Motor neuron (in vitro differentiated cells): Measurements from ENCODE around the gene AP3B1. TPM values are rescaled to one million over a fixed set of nuclear protein-coding genes. Genes with fewer than 3 reads are reported as not detected.

Experiments used
- ATAC-seq, 8 experiments: fragments of 200-7000 bp; cut with Tn5 transposase; replicated peaks in 6 of 8; 2 replicates each; pipeline ENCODE4 v1.8.0; 2021; ENCODE audit warnings: mild to moderate bottlenecking in 8 of 8, moderate library complexity in 8 of 8
- H3K27ac ChIP-seq, 2 donors: fragments of 250-450 bp; sonication (Bioruptor Pico); 2 replicates each; pipeline ENCODE4 v1.9.0; 2021; ENCODE audit warnings: antibody characterized with exemption in 2 of 2, mild to moderate bottlenecking in 2 of 2, moderate library complexity in 1 of 2
- H3K4me1 ChIP-seq, 2 donors: fragments of 250-450 bp; sonication (Bioruptor Pico); replicated peaks in 1 of 2; 2 replicates each; pipeline ENCODE4 v1.6.1; 2021; ENCODE audit warnings: antibody characterized with exemption in 2 of 2, mild to moderate bottlenecking in 2 of 2, moderate library complexity in 1 of 2
- H3K4me3 ChIP-seq, 5 donors: fragments of 250-450 bp; sonication (Bioruptor Pico); 2 replicates each; pipeline ENCODE4 v1.9.0; 2021; ENCODE audit warnings: antibody characterized with exemption in 5 of 5, mild to moderate bottlenecking in 5 of 5, moderate library complexity in 4 of 5
- WGBS, 10 experiments: fragments of 450-650 bp; shearing (Covaris generic); methylation state at CpG; one replicate each; pipeline ENCODE4 v1.0.0; 2022; 5-methylcytosine and 5-hydroxymethylcytosine counted together
- in situ Hi-C, 9 experiments: fragments of 400-800 bp; cut with MboI; loops; one replicate each; pipeline ENCODE4 v1.15.0; 2021; ENCODE audit warnings: low sequenced_read_pairs in 9 of 9, low pct_unique_long_range_greater_than_20kb in 2 of 9; ENCODE audit not compliant: unreplicated experiment in 9 of 9
- total RNA-seq, 8 experiments: library from RNA; unstranded; fragments of 300-600 nt; gene quantifications; 2 replicates each; pipeline versions ENCODE4 v1.2.3 to v1.2.4, GENCODE V29; 2022

The AP3B1 gene
- total RNA-seq, 8 experiments from 2014 or later, result 31.7 to 54.7 (median 47.4) TPM

DNA sequence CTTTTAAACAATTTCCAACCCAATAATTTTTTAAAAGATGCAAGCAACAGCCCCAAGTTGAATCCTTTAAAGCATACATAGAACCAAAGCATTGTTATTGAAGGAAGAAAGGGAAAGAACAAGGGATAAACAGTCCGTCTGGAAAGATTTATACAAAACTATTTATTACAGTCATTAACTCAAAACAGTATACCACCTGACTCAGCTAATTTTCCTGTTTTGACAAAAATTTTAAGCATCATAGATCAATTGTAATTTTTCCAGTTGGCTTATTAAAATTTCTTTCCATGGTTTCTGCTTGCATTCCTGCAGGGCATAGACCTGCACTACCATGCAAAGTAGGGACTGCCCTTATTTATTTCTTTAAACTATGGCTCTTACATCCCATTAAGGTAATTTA, 29.9 kb downstream of the AP3B1 start:
- Histone ChIP-seq H3K4me3 (no peak overlapping the region), H3K27ac (no peak overlapping the region), H3K4me1 (no peaks in the 10 kb centered on the region)
- in situ Hi-C loops, result no loop called here
- no peak for ATAC-seq
- WGBS, 10 experiments, result 71 to 100% (median 100%) methylated on average over 1 of the region's 1 CpG; no CpG with 5 or more reads in 1 of the 10 experiments

DNA sequence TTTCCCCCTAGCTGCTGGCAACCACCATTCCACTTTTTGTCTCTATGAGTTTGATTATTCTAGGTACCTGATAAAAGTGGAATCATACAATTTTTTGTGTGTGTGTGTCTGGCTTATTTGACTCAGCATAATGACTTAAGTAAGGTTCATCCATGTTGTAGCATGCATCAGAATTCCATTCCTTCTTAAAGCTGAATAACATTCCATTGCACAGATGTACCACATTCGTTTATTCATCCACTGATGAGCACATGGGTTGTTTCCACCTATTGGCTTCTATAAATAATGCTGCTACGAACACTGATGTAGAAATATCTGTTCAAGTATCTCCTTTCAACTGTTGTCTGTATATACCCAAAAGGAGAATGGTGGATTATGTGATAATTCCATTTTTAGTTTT, 33.7 kb downstream of the AP3B1 start:
- Histone ChIP-seq H3K27ac (no peak overlapping the region), H3K4me1 (no peaks in the 10 kb centered on the region), H3K4me3 (no peak overlapping the region)
- WGBS, 10 experiments, result 60 to 100% (median 95%) methylated on average over 1 to 2 of the region's 2 CpGs; no CpG with 5 or more reads in 1 of the 10 experiments
- no peak for ATAC-seq
- in situ Hi-C loops, result no loop called here

DNA sequence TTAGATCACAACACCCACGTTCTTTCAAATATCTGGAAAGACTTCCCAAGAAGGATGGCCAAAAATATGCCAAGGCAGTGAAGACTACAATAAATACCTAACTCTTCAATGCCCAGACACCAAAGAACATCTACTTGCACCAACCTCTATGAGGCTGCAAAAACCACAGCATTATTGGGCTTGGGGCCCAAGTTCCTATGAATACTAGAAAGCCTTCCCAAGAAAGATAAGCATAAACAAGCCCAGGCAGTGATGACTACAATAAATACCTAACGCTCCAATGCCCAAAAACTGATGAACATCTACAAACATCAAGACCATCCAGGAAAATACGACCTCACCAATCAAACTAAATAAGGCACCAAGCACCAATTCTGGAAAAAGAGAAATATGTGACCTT, 41.3 kb downstream of the AP3B1 start:
- 80 to 100% (median 98%) methylated on average over 1 to 3 of the region's 3 CpGs; no CpG with 5 or more reads in 2 of the 10 experiments for WGBS, 10 experiments
- no peaks in the 10 kb centered on the region for H3K4me1 ChIP-seq
- H3K27ac ChIP-seq, result no peak overlapping the region
- no peak overlapping the region for H3K4me3 ChIP-seq
- no peak for ATAC-seq
- in situ Hi-C loops, result no loop called here

DNA sequence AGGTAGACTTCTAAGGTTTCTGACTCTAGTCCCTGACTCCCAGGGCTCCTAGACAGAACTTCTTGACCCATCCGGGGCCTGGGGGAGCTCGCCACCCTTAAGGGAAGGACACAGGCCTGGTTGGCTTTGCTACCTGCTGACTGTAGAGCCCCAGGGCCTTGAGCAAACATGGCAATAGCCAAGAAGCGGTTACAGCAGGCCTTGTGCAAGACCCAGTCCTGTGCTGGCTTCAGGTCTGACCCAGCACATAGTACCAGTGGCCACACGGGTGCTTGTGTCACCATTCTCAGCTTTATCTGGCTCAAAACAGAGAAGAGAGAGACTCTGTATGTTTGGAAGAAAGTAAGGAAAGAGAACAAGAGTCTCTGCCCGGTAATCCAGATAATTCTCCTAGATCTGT, 41.8 kb downstream of the AP3B1 start:
- WGBS, 10 experiments, result 67 to 100% (median 95%) methylated on average over 2 to 4 of the region's 5 CpGs; no CpG with 5 or more reads in 5 of the 10 experiments
- no peaks in the 10 kb centered on the region for H3K4me1 ChIP-seq
- no peak for ATAC-seq
- in situ Hi-C loops, result no loop called here
- no peak overlapping the region for H3K27ac ChIP-seq
- H3K4me3 ChIP-seq, result no peak overlapping the region

DNA sequence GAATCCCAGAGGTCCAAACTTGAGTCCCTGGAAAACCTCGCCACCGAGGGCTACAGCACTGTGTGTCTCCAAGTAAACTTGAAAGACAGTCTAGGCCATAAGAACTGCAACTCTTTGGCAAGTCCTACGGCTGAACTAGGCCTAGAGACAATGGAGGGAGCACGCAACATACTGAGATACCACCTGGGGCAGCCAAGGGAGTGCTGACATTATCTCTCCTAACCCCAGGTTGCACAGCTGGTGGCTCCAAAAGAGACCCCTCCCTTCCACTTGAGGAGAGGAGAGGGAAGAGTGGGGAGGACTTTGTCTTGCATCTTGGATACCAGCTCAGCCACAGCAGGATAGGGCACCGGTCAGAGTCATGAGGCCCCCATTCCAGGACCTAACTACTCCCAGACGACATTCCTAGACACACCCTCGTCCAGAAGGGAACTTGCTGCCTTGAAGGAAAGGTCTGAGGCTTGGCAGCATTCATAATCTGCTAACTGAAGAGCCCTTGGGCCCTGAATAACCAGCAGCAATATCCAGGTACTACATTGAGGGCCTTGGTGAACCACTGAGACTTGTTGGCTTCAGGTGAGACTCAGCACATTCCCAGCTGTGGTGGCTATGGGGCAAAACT, 42.7 kb downstream of the AP3B1 start:
- Histone ChIP-seq H3K4me1 (no peaks in the 10 kb centered on the region), H3K27ac (no peak overlapping the region), H3K4me3 (no peak overlapping the region)
- ATAC-seq, result no peak
- 80 to 100% (median 97%) methylated on average over 1 to 7 of the region's 7 CpGs; no CpG with 5 or more reads in 6 of the 10 experiments for WGBS, 10 experiments
- in situ Hi-C loops, result no loop called here

DNA sequence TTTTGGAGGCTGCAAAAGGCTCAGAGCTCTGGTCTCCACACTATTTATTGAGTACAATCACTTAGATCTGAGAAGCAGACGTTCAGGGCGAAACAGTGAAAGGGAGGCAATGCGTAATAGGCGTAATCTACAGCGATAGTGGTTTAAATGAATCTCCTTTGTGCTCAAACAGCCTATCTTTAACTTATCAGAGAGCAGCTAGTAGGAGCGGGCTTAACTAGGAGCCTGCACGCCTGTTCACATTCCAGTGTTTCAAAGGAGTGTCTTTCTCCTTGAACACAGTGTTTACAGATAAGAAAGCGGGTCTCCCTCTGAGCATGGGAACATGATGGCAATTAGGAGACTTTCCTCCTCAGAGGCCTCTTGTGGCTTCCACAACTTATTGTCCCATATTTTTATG, 49.4 kb downstream of the AP3B1 start:
- no peak overlapping the region for H3K27ac ChIP-seq
- in situ Hi-C loops, result no loop called here
- no peak overlapping the region for H3K4me3 ChIP-seq
- no peak for ATAC-seq
- 80 to 100% (median 100%) methylated on average over 1 to 8 of the region's 8 CpGs; no CpG with 5 or more reads in 3 of the 10 experiments for WGBS, 10 experiments
- no peaks in the 10 kb centered on the region for H3K4me1 ChIP-seq

DNA sequence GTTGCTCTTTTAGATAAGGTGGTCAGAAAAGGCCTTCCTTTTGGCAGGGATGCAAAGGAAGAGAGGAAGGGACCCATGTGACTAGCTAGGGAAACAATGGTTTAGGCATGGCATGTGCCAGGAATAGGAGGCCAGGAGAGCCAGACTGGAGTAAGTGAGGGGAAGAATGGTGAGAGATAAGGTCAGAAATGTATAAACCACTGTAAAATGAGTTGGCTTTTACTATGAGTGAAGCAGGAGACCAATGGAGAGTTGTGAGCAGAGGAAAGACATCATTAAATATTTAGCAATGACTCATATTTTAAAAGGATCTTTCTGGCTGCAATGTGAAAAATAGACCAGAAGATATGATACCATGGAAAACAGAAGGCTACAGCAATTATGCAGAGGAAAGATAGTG, 50.9 kb downstream of the AP3B1 start:
- H3K4me3 ChIP-seq, result no peak overlapping the region
- H3K4me1 ChIP-seq, result no peaks in the 10 kb centered on the region
- in situ Hi-C loops, result no loop called here
- H3K27ac ChIP-seq, result no peak overlapping the region
- ATAC-seq, result peak in 1 of 8 experiments; percentile 28

DNA sequence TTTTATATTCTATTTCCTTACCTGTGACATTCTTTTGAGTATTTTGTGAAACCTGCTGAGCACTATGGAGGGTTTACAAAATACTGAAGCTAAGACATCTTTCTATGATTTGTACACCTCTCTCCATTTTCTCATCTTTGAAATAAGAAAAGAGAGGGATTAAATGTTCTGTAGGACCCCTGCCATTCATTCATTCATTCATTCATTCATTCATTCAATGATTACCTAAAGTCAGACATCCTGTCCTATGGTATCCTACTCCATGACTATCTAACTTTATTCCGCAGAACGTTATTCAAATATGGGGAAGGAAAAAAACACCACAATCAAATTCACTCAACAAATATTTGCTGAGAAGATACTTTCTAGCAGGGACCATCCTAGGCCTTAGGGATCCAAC, 51.4 kb downstream of the AP3B1 start:
- ATAC-seq, result no peak
- in situ Hi-C loops, result no loop called here
- H3K4me3 ChIP-seq, result no peak overlapping the region
- no peaks in the 10 kb centered on the region for H3K4me1 ChIP-seq
- WGBS, 10 experiments, result 95 to 100% (median 100%) methylated on average over 2 of the region's 2 CpGs; no CpG with 5 or more reads in 6 of the 10 experiments
- no peak overlapping the region for H3K27ac ChIP-seq

DNA sequence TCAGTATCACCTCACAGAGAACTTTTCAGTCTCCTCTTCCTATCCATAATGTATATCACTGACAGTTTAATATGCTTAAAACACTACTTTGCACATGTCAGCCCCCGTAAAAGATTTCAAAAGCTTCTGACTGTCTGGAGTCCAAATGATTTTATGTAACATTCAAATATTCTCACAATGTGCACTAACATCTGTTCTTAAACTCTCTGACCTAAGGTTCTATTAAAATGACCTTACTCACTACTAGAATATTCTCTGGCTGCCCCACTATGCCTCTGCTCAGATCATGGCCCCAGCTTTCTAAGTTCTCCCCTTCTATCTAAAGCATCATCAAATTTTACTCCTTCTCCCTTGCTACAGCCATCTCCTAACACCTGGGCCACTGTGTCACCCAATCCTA, 52.5 kb downstream of the AP3B1 start:
- H3K4me1 ChIP-seq, result no peaks in the 10 kb centered on the region
- in situ Hi-C loops, result no loop called here
- 0 to 100% (median 95%) methylated on average over 1 of the region's 1 CpG; no CpG with 5 or more reads in 2 of the 10 experiments for whole genome bisulfite sequencing, 10 experiments
- H3K27ac ChIP-seq, result no peak overlapping the region
- ATAC-seq, result no peak
- H3K4me3 ChIP-seq, result no peak overlapping the region

DNA sequence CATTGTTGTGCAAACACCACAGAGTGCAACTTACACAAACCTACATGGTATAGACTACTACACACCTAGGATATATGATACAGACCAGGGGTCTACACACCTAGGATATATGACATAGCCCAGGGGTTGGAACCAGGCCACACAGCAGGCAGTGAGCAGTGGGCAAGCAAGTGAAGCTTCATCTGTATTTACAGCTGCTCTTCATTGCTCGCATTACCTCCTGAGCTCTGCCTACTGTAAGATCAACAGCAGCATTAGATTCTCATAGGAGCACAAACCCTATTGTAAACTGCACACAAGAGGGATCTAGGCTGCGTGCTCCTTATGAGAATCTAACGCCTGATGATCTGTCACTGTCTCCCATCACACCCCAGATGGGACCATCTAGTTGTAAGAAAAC, 56.6 kb downstream of the AP3B1 start:
- in situ Hi-C loops, result no loop called here
- H3K4me3 ChIP-seq, result no peak overlapping the region
- no peak for ATAC-seq
- WGBS, 10 experiments, result 68 to 100% (median 100%) methylated on average over 1 to 3 of the region's 3 CpGs; no CpG with 5 or more reads in 5 of the 10 experiments
- H3K4me1 ChIP-seq, result no peaks in the 10 kb centered on the region
- H3K27ac ChIP-seq, result no peak overlapping the region

DNA sequence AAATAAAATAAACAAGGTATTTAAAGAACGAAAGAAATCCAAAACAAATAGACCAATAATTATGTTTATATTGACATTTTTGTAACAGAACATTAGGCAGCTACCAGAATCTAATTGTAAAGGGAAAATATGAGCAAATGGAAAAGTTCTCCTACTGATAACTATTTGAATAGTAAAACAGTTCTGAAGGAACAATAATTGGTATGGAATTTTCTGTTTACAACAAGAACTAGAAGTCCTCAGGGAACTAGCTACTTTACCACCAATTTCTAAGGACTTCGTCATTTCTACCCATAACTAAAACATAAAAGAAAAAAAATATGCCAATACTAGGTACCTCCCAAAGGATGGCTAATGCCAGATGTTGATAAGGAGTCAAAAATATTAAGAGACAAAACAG, 58.5 kb downstream of the AP3B1 start:
- Histone ChIP-seq H3K27ac (no peak overlapping the region), H3K4me1 (no peaks in the 10 kb centered on the region), H3K4me3 (no peak overlapping the region)
- ATAC-seq, result no peak
- WGBS, 10 experiments, result 74 to 100% (median 96%) methylated on average over 1 to 2 of the region's 2 CpGs; no CpG with 5 or more reads in 1 of the 10 experiments
- in situ Hi-C loops, result no loop called here

DNA sequence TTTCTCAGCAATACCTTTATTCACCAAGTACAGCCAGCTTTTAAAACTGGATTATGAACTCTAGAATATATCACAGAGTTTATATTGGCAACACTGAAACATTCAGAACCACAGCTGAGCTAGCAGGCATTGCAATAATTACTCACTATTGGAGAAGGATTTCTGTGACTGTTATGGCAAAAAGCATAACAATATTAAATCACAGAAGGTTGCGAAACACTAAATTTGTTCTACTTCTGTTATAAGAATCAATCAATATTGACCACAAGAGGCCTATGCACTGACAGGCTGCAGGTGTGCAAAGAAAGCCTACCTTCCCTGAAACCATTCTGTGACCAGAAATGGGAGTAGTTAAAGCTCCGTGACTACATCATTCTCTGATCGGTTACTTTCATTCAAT, 59.2 kb downstream of the AP3B1 start:
- no peak for ATAC-seq
- Histone ChIP-seq H3K4me1 (no peaks in the 10 kb centered on the region), H3K27ac (no peak overlapping the region), H3K4me3 (no peak overlapping the region)
- in situ Hi-C loops, result no loop called here
- 81 to 100% (median 99%) methylated on average over 1 to 3 of the region's 3 CpGs; no CpG with 5 or more reads in 2 of the 10 experiments for WGBS, 10 experiments

DNA sequence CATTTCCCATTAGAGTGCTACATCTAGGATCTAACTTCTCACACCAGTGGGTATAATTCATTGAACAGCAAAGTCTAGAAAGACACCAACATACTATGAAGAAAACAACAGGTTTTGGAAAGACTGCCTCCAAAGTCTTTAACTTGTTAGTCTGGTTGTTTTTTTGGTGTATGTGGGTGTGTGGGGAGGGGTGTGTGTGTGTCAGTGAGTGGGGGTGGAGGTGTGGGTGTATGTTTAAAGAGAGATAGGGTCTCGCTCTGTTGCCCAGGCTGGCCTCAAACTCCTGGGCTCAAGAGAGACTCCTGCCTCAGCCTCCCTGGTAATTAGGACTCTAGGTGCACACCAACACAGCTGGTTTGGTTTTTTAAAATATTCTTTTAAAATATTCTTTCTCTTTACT, 59.7 kb downstream of the AP3B1 start:
- WGBS, 10 experiments, result 100% methylated on average over 1 of the region's 1 CpG; no CpG with 5 or more reads in 9 of the 10 experiments
- in situ Hi-C loops, result no loop called here
- ATAC-seq, result no peak
- H3K4me3 ChIP-seq, result no peak overlapping the region
- no peak overlapping the region for H3K27ac ChIP-seq
- H3K4me1 ChIP-seq, result no peaks in the 10 kb centered on the region

DNA sequence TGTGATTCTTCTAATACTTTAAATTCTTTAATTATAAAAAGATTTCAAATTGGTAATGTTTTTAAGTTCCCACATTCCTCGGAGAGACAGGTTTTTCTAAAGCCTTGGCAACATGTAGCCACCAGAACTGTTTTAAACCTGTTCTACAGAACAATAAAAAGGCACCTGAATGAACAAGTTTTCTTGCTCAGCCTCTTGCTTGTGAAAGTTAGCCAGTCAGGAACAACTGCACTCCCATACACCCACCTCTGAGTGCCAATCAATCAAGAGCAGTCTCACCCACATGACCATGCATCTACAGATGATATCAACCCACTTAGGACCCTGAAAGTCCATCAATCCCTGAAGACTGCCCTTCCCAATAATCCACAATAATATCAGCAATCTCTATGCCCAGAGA, 62.3 kb downstream of the AP3B1 start:
- Histone ChIP-seq H3K27ac (no peak overlapping the region), H3K4me1 (no peaks in the 10 kb centered on the region), H3K4me3 (no peak overlapping the region)
- no peak for ATAC-seq
- in situ Hi-C loops, result no loop called here
- WGBS, 10 experiments, result 60 to 100% (median 86%) methylated on average over 1 of the region's 1 CpG; no CpG with 5 or more reads in 1 of the 10 experiments
